Thyroid gland (tissue), 4 donors: Measurements from ENCODE around the gene FAM83F. TPM values are rescaled to one million over a fixed set of nuclear protein-coding genes. Genes with fewer than 3 reads are reported as not detected.
A peak's percentile ranks its signal among the peaks of the same experiment; 100 is the strongest.
"Not testable (repeated sequence)": the region's sequence is repeated elsewhere in the genome, so short reads cannot be mapped to it uniquely, and the experiment has no call there.

Experiments used
- DNase-seq, 2 donors: peaks; one replicate each; pipeline ENCODE4 v3.0.0-alpha.2; 2019
- H3K27ac ChIP-seq, 3 donors: fragments of 200-600 bp; sonication (generic); 1 replicate in 2 of 3; 2 replicates in 1 of 3; pipeline ENCODE4 v1.5.1; 2016 to 2019; ENCODE audit warnings: mild to moderate bottlenecking in 1 of 3, moderate library complexity in 1 of 3
- H3K27me3 ChIP-seq: fragments of 200-600 bp; sonication (generic); one replicate; pipeline ENCODE4 v1.5.1; 2019
- H3K36me3 ChIP-seq, 2 donors: fragments of 200-600 bp; sonication (generic); one replicate each; pipeline ENCODE4 v1.5.1; 2016 to 2019
- H3K4me1 ChIP-seq, 2 donors: fragments of 200-600 bp; sonication (generic); one replicate each; pipeline ENCODE4 v1.5.1; 2017 to 2019
- H3K4me3 ChIP-seq, 3 donors: fragments of 200-600 bp; sonication (generic); replicated peaks in 1 of 3; 1 replicate in 2 of 3; 2 replicates in 1 of 3; pipeline ENCODE4 v1.5.1; 2016; ENCODE audit warnings: mild to moderate bottlenecking in 1 of 3
- H3K9me3 ChIP-seq: fragments of 200-600 bp; sonication (generic); one replicate; pipeline ENCODE4 v1.5.1; 2017
- POLR2A ChIP-seq, 2 donors: fragments of 450-650 bp; IDR thresholded peaks; one replicate each; pipeline ENCODE4 v1.6.1; 2017; ENCODE audit warnings: antibody characterized with exemption in 2 of 2, mild to moderate bottlenecking in 2 of 2, moderate library complexity in 1 of 2
- WGBS, 2 donors: methylation state at CpG; one replicate each; pipeline ENCODE4 v1.1.5; 2017; 5-methylcytosine and 5-hydroxymethylcytosine counted together
- intact Hi-C: fragments of 100-400 bp; cut with DNase I; formaldehyde crosslinking; loops from one replicate; pipeline ENCODE4 v1.15.1; 2023
- total RNA-seq, 4 donors: library from RNA; depleted of rRNA; stranded (reverse); fragments of >200 nt; gene quantifications; one replicate each; pipeline ENCODE4 v1.2.3, GENCODE V29; 2016
- TF ChIP-seq, protein P1 (sequence below), 6 experiments: fragments of 200-600 bp in 3 of 6; fragments of 450-650 bp in 3 of 6; sonication (generic) in 3 of 6; IDR thresholded peaks; one replicate each; pipeline ENCODE4 v1.5.1; 2016 to 2019; ENCODE audit warnings: antibody characterized with exemption in 6 of 6, mild to moderate bottlenecking in 2 of 6, inconsistent platforms in 1 of 6, moderate library complexity in 1 of 6

Gene FAM83F
- total RNA-seq, 4 donors from 2014 or later: 19.2 to 35.6 (median 26.1) TPM

DNA sequence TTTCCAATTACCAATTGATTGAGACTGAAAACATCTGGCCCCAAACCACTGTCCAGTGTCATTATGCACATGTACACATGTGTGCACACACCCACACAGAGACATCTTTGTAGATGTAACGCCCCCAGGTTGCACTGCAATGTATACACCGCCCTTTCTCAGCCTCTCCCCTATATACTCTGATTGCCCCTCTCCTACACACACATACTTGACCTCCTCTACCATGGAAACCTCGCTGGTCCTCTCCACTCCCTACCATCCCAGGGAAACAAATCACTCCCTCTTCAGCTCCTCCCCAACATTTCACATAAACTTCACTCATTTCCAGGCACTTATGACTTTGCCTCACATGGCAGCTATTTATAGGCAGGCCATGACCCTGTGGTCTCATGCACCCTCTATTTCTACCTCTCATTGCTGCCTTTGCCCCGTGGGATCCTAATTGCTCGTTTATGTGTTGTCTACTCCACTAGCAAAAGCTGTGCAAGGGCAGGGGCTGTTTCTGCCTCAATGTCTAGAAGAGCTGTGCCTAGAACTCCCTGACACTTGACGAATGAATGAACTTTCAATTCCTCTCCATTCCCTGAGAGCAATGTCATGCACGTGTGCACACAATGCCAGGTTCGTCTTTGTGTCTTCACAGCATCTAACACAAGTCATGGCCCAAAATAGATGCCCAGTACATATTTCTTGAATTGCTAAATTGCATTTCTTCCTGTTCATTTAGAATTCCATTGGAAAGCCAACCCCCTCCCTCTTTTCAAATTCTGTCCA, 44.6 kb upstream of the FAM83F start:
- WGBS, 2 donors: 69 to 73% methylated on average over 8 of the region's 8 CpGs
- Histone ChIP-seq H3K4me1 (peaks cover 46 to 58% of the 10 kb centered on the region in 2 donors), H3K36me3 (no peaks in the 10 kb centered on the region), H3K4me3 (no peak overlapping the region), H3K27ac (no peak overlapping the region), H3K27me3 (no peaks in the 10 kb centered on the region), H3K9me3 (no peaks in the 10 kb centered on the region)
- no peak for TF ChIP-seq POLR2A (IDR thresholded peaks at IDR 0.05)
- no peak for DNase-seq
- intact Hi-C loops: no loop called here

DNA sequence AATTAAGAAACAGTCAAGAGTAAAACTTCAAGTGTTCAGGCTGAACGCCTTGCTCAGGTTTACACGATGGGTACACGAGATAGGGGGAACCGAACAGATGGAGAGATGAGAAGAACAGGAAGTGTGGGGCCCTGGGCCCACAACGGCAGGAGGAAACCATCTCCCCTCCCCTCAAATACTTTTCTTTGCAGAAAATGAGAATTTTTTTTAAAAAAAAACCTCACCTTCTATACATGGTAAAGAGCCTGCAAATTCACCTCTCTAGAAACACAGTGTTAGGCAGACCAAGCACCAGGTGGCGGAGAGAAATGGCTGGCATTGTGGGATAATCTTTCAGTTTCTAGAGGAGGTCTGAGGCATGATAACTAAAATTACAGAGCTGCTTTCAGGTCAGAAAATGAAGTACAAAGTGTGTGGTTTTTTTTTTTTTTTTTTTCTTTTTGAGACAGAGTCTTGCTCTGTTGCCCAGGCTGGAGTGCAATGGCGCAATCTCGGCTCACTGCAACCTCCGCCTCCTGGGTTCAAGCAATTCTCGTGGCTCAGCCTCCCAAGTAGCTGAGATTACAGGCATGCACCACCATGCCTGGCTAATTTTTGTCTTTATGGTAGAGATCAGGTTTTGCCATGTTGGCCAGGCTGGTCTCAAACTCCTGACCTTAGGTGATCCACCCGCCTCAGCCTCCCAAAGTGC, 43.0 kb upstream of the FAM83F start:
- H3K4me3 ChIP-seq, intact Hi-C loops, DNase-seq, H3K27me3 ChIP-seq, H3K36me3 ChIP-seq, H3K9me3 ChIP-seq, H3K27ac ChIP-seq: not testable (repeated sequence)
- 64 to 66% methylated on average over 11 of the region's 11 CpGs for WGBS, 2 donors
- H3K4me1 ChIP-seq: peaks cover 34 to 47% of the 10 kb centered on the region in 2 donors

DNA sequence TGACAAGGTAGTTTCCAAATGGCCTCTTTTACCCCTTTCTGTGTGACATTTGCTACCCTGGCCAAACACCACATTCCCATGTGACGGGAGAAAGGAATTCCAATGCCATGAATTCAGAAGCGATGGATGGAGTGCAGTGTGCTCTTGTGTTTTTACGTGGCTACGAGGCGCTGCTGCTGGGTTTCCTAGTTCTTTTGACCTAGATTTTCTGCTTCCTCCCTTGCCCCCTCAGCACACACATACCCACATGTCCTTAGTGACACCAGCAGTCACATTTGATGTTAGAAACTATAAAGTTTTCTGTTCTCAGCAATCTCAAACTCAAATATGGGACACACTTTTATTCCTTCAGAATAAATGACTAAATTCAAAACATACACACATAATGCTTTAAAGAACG, 42.4 kb upstream of the FAM83F start:
- Histone ChIP-seq H3K27ac (peak overlapping the region in 1 of 3 donors; percentile 74), H3K4me1 (peaks cover 28 to 41% of the 10 kb centered on the region in 2 donors), H3K9me3 (no peaks in the 10 kb centered on the region), H3K36me3 (no peaks in the 10 kb centered on the region), H3K27me3 (no peaks in the 10 kb centered on the region), H3K4me3 (no peak overlapping the region)
- 94 to 95% methylated on average over 6 of the region's 6 CpGs for WGBS, 2 donors
- DNase-seq: no peak
- intact Hi-C loops: no loop called here
- TF ChIP-seq, protein P1, sequence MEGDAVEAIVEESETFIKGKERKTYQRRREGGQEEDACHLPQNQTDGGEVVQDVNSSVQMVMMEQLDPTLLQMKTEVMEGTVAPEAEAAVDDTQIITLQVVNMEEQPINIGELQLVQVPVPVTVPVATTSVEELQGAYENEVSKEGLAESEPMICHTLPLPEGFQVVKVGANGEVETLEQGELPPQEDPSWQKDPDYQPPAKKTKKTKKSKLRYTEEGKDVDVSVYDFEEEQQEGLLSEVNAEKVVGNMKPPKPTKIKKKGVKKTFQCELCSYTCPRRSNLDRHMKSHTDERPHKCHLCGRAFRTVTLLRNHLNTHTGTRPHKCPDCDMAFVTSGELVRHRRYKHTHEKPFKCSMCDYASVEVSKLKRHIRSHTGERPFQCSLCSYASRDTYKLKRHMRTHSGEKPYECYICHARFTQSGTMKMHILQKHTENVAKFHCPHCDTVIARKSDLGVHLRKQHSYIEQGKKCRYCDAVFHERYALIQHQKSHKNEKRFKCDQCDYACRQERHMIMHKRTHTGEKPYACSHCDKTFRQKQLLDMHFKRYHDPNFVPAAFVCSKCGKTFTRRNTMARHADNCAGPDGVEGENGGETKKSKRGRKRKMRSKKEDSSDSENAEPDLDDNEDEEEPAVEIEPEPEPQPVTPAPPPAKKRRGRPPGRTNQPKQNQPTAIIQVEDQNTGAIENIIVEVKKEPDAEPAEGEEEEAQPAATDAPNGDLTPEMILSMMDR (IDR thresholded peaks at IDR 0.05): no peak
- no peak for TF ChIP-seq POLR2A (IDR thresholded peaks at IDR 0.05)

DNA sequence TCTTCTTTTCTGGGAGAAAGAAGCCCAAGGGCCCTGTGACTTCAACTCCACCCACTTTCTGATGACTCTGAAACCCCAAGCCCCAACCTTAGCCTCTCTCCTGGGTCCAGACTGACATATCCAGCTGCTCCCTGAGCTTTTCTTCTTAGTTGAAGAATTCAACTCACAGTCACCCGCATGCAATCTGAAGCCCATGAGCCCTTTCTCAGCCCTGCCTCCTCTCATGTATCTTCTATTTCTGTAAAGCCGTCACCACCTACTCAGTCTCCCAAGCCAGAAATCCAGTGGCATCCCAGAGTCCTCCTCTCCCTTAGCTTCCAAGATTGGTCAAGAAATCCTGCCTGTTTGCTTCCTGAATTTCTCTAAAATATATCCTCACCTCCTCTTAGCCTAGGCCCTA, 41.7 kb upstream of the FAM83F start:
- no peak for DNase-seq
- 92 to 93% methylated on average over 2 of the region's 2 CpGs for WGBS, 2 donors
- H3K4me3 ChIP-seq: no peak overlapping the region
- no peaks in the 10 kb centered on the region for H3K36me3 ChIP-seq
- intact Hi-C loops: no loop called here
- H3K9me3 ChIP-seq: no peaks in the 10 kb centered on the region
- H3K27ac ChIP-seq: peak overlapping the region; percentile 64 to 80 (median 74)
- no peaks in the 10 kb centered on the region for H3K27me3 ChIP-seq
- no peak for TF ChIP-seq POLR2A (IDR thresholded peaks at IDR 0.05)
- TF ChIP-seq, protein P1 (IDR thresholded peaks at IDR 0.05): no peak
- H3K4me1 ChIP-seq: peaks cover 24 to 35% of the 10 kb centered on the region in 2 donors

DNA sequence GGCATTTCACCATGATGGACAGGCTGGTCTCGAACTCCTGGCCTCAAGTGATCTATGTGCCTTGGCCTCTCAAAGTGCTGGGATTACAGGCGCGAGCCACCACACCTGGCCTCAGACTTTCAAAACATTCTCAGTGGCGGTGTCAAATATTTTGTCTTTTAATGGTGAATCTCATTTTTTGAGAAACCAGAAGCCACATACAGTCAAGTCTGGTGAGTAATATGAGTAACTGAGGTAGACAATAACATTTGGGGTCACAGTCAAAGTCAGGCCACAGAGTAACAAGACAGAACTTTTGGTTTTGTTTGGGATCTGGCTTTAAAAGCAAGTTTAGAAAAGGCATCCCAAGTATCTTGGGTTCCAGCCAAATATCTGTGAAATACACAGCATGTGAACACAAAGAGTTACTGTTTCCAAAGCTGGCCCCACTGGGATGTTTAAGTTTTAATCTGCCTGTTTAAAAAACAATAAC, 40.1 kb upstream of the FAM83F start:
- DNase-seq: no peak
- no peaks in the 10 kb centered on the region for H3K36me3 ChIP-seq
- no peak for TF ChIP-seq POLR2A (IDR thresholded peaks at IDR 0.05)
- TF ChIP-seq, protein P1 (IDR thresholded peaks at IDR 0.05): no peak
- peak overlapping the region; percentile 64 to 80 (median 74) for H3K27ac ChIP-seq
- no peaks in the 10 kb centered on the region for H3K9me3 ChIP-seq
- peaks cover 18 to 29% of the 10 kb centered on the region in 2 donors for H3K4me1 ChIP-seq
- no peak overlapping the region for H3K4me3 ChIP-seq
- WGBS, 2 donors: 80 to 91% methylated on average over 4 of the region's 4 CpGs
- intact Hi-C loops: no loop called here
- no peaks in the 10 kb centered on the region for H3K27me3 ChIP-seq

DNA sequence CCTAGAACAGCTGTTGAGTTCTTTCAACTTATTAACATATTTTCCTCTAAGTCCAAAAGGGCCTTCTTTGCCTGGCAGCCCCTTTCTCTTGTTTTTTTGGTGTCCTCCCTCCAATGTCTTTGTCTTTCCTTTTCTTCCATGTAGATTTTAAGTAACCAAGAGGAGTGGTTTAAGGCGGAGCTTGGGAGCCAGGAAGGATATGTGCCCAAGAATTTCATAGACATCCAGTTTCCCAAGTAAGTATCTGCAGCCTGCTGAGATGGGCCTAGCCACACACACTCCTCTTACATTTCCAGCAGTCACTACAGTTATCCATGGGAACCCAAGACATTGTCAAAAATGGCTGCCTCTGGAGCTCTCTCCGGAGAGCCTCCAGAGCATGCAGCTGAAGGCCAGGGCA, 39.1 kb upstream of the FAM83F start:
- Histone ChIP-seq H3K27me3 (no peaks in the 10 kb centered on the region), H3K4me1 (peaks cover 18 to 29% of the 10 kb centered on the region in 2 donors), H3K27ac (peak overlapping the region in 2 of 3 donors; percentile 74 to 80), H3K36me3 (no peaks in the 10 kb centered on the region), H3K4me3 (no peak overlapping the region), H3K9me3 (no peaks in the 10 kb centered on the region)
- no peak for TF ChIP-seq POLR2A (IDR thresholded peaks at IDR 0.05)
- TF ChIP-seq, protein P1 (IDR thresholded peaks at IDR 0.05): no peak
- no peak for DNase-seq
- 94 to 100% methylated on average over 2 of the region's 2 CpGs for WGBS, 2 donors
- intact Hi-C loops: no loop called here
